Measurements from ENCODE around the gene GEMIN2.

- TF ChIP-seq TAF1 (IDR thresholded peaks at IDR 0.05; ENCODE audit: borderline replicate concordance, insufficient read depth, low read length) (no peak), POLR2AphosphoS5 (IDR thresholded peaks at IDR 0.05; ENCODE audit: low read depth, low read length) (no peak), REST (IDR thresholded peaks at IDR 0.05; ENCODE audit: insufficient read depth in 1 of 2, low read depth in 2 of 2, low read length in 2 of 2) (no peak), SIN3A (IDR thresholded peaks at IDR 0.05; ENCODE audit: borderline replicate concordance, insufficient read depth, low read length) (no peak), FOXP2 (optimal IDR thresholded peaks at IDR 0.05; ENCODE audit: borderline replicate concordance, extremely low read depth, extremely low read length, insufficient read depth) (no peak)
Measured at GRCh38 chr14:39181693-39182047, 67.5 kb downstream of the GEMIN2 start.
